Smooth muscle cell of trachea (primary cell): ENCODE measurements around the gene CCDC175. TPM values are rescaled to one million over a fixed set of nuclear protein-coding genes. Genes with fewer than 3 reads are reported as not detected.

Experiments used
- total RNA-seq: library from RNA; depleted of rRNA; stranded (reverse); fragments of >200 nt; gene quantifications from 2 replicates; pipeline ENCODE4 v1.2.1, GENCODE V29; 2014

The CCDC175 gene
- not detected in 2 replicates for total RNA-seq

DNA sequence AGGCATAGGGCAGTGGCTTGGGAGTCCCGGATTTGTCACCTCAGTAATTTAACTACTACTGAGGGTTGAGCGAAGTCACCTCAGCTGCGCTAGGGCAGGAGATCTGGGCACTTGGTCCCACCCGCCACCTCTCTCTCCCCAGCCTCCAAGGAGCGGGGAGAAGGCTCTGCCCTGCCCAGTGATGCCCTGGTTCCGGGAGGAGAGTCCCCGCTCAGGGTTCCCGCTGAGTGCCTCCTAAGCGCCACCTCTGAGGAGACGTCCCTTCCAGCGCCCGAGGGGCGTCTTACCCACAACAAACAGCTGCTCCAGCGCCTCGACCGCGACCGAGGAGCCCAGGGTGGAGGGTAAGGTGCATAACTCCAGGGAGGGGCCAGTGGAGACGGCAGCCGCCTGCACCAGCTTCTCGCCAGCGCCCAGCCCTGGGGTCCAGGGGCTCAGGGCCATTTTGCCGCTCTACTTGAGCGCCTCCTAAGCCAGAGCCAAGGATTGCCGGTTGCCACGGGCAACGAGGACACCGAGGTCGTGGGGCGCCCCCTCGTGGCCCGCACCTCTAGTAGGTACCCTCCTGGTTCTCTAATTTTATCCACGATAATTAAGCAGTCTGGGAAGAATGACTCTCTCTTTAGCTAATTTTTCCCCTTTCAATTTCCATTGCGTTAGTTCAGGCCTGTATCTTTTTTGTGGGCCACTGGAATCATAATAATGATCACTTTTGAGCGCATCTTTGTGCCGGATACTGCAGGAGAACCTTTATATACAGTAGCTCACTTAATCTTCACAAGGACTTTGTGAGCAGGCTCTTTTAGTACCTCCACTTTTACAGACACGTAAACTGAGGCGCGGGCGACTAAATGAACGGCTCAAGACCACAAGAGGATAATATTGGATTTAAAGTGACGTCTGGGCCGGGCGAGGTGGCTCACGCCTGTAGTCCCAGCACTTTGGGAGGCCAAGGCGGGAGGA is at the start of gene CCDC175:
TSS of gene CCDC175 (minus strand) at position 481 of the 963 bp plus-strand sequence. CDS start at position 444, 37 bp downstream.

DNA sequence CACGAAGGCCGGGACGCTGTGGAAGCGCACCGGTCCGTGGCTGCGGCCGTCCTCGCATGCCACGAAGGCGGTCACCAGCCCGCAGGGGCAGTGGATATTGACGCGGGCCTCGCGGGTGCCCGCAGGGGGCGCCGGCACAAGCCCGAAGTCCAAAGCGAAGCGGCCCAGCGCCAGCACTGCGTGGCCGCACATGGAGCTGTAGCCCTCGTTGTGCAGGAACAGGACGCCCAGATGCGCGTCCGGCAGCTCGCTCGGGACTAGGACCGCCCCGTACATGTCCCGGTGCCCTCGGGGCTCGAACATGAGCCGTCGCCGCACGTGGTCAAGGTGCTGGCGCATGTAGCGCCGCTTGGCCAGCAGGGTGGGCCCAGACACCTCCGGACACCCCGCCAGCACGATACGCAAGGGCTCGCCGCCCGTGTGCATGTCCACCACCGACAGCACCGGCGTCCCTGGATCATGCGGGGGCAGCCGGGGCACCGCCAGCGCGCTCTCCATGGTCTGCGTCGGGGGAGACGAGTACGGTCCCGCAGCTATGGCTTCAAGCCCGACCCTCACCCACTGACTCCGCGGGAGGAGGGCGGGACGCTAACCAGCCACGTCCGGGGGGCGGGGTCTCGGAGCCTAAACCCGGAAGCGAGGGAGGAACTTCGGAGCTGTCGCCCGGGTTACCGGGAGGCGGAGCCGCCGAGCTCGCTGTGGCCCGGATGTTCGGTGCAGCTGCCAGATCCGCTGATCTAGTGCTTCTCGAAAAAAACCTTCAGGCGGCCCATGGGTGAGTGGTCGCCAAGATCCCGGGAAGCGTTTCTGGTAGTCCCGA is 92.6 kb downstream of the CCDC175 start, which contains the start of the genes JKAMP and L3HYPDH:
TSS of gene JKAMP (plus strand) at position 699 of the 820 bp plus-strand sequence. CDS start at position 772, 73 bp downstream.
TSS of gene L3HYPDH (minus strand) at position 590 of the 820 bp plus-strand sequence. CDS start at position 498, 92 bp downstream.

GRCh38 chr14:59465316-59466135 is 111.1 kb downstream of the CCDC175 start, which contains the start of gene GPR135:
Gene GPR135, minus strand, starts transcription at chr14:59465380. Its CDS starts 154 bp downstream, at chr14:59465226.

Other genes starting within 250 kb of the CCDC175 start
- gene GPR135, start 111.4 kb downstream of the CCDC175 start, total RNA-seq: 3.9 and 4.1 TPM in 2 replicates
- 55.1 and 57.9 TPM in 2 replicates for gene L3HYPDH, start 92.4 kb downstream of the CCDC175 start, total RNA-seq
- gene JKAMP, start 92.3 kb downstream of the CCDC175 start, total RNA-seq: 69.0 and 102 TPM in 2 replicates